SH-SY5Y (cell line): ENCODE results near the gene LCN15.

Experiments used
- GATA2 ChIP-seq: IDR thresholded peaks from 2 replicates; pipeline ENCODE4 v1.6.1; 2011; ENCODE audit warnings: mild to moderate bottlenecking, low read depth, low read length
- GATA3 ChIP-seq: IDR thresholded peaks from 2 replicates; pipeline ENCODE4 v1.6.1; 2011; ENCODE audit warnings: low read depth, mild to moderate bottlenecking, low read length, moderate library complexity

LCN15 gene

DNA sequence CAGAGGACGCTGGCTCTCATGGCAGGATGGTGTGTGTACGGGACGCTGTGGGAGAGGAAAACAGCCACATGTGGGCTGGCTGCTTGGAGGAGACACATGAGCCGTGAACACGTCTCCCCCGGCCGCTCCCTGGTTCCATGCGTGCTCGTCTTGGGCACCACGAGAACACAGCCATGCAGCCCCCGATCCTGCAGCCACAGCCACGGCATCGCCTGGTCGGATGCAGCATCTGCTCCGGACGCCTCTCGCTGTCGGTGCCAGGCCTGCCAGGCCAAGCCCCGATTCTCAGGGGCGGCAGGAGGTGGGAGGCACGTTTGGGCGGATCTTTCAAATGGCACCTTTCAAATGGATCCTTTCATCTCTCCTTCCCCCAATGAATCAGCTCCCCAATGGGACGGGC is 24.8 kb downstream of the LCN15 start:
- TF ChIP-seq GATA3 (no peak), GATA2 (no peak)

GRCh38 chr9:136738960-136739359 is 25.4 kb downstream of the LCN15 start:
- TF ChIP-seq GATA3 (no peak), GATA2 (no peak)

DNA sequence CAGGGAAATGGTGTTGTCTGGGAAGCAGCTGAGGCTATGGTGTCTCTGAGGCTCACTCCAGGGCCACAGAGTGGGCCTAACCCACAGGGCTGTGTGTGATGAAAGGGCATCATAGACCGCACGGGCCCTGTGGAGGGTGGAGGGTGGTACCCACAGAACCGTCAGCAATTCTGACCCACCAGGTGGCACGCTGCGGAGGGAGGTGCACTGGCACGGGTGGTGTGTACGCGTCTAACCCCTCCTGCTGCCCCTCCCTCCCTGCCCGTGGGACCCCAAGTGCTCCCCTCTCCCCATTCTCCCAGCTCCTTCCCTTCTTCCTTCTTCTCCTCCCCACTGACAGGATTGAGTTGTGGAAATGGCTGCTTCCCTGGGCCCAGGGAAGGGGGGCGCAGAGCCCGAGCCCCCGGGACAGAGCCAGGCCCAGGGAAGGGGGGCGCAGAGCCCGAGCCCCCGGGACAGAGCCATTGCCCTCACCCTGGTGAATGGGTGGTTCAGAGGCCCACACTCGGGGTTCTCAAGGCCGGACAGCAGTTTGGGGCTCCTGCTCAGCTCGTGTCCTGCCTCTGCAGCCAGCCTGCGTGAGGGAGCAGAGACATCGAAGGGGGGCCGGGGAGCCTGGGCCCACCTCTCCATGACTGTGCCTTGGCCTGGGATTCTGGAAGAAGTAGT is 28.4 kb downstream of the LCN15 start:
- no peak for TF ChIP-seq GATA2
- TF ChIP-seq GATA3: no peak

DNA sequence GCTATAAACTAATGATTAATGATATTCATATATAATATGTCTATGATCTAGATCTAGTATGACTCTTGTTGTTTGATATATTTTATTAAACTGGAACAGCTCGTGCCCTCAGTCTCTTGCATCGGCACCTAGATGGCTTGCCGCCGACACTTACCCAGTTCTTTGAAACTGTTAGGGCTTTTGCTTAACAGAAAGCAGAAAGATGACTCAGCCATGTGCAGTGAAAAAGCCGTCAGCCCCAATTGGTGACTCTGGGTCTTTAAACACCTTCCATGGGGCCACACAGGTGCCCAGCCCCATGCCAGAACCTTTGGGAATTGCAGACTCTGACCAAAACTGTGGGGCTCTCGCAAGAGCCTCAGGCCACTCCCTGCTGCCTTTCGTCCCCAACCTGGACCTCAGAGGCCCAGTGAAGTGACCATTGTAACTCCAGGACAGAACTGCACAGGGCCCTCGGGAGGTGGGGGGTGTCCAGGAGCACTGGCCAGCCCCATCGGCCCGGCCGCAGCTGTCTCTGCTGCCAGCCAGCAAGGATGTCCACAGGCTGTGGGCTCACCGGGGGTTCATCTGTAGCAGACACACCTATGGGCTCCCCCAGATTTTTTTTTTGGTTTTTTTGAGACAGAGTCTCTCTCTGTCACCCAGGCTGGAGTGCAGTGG is 29.4 kb downstream of the LCN15 start:
- TF ChIP-seq GATA2: no peak
- TF ChIP-seq GATA3: no peak

DNA sequence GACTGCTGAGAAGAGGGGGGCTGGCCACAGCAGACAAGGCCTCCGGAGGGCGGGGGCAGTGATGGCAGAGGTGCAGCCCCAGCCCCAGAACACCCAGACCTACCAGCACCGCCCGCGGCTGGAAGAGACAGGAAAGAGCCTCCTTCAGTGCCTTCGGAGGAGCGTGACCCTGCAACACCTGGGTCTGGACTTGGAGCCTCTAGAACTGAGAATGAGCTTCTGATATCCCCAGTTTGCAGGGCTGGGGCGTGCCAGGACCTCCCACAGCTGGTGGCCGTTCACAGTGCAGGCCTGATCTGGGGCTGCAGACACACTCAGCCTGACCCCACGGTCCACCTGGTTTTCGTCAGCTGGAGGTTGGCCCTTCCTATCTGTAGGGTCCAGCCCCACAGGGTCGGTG is 30.7 kb downstream of the LCN15 start:
- TF ChIP-seq GATA3 (no peak), GATA2 (no peak)

DNA sequence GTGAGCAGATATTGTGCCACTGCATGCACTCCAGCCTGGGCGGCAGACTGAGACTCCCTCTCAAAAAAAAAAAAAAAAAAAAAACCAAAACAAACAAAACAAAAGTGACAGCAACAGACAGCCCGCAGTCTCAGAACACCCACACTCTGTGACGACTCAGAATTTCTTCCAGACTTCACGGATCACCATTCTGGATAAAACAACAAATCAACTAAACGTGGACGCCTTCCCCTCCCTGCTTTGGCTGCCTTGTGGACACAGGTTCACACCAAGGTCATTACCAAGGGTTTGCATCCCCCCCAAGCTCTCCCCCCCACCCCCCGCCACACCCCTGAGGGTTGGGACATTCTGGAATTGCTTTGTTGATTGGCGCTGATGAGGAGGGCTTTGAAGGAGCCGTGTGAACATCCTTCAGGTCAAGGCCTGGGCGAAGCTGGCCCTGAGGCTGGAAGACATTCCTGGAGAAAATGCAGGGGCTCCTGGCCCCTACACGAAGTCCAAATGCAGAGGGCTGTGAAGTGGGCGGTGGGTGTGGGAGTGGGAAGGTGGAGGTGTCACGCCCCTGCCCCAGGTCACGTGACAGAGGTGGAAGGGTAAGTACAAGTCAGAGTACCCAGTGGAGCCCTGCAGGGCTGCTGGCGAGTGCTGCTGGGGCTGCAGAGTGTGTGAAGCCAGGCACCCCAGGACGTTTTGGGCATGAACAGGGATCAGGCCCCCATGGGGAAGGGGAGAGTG is 31.7 kb downstream of the LCN15 start:
- TF ChIP-seq GATA3: no peak
- no peak for TF ChIP-seq GATA2

DNA sequence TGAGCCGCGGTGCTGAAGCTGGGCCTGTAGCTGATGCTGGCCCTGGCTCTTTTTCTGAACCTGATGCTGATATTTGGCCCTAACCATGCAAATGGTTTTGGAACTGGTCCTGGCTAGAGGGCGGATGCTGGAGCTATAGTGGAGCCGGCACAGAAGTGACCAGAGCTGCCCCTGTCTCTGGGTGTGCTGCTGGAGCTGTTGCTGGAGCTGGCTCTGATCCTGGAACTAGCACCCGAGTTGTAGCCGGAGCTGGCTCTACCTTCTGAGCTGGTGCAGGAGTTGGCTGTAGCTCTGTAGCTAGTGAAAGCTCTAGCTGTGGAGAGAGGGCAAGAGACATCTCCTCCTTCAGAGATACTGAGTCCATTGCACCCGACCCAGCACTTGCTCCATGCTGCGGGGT is 34.4 kb downstream of the LCN15 start:
- TF ChIP-seq GATA2 (no peak), GATA3 (no peak)

- TF ChIP-seq GATA2 (no peak), GATA3 (no peak)
Measured at GRCh38 chr9:136729144-136729543, 35.2 kb downstream of the LCN15 start.

DNA sequence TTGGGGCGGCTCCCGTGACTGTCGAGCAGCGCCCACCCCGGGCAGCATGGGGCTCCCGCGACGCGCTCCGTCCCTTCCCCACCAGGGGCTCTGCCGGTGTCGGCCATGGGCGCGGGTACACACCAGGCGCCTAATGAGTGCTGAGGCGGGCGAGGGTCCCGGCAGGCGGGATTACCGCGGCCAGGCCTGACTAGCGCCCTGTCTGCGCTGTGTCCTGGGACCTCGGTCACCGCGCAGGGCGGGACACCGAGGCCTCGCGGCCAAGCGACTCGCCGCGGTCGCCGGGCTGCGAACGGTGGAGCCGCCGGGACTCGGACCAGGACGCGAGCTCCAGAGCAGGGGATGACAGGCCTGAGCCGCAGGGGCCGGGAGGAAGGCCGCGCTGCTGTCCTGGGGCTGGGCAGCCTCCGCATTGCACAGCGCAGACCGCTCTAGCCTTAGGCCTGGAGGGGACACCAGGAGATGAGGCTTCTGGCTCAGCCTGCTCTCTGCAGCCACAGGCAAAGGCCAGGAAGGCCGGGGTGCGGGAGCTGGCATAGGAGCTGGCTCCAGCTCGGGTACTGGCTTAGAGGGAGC is 35.7 kb downstream of the LCN15 start:
- no peak for TF ChIP-seq GATA2
- TF ChIP-seq GATA3: no peak

GRCh38 chr9:136728080-136728547 is 36.2 kb downstream of the LCN15 start:
- no peak for TF ChIP-seq GATA2
- TF ChIP-seq GATA3: no peak

DNA sequence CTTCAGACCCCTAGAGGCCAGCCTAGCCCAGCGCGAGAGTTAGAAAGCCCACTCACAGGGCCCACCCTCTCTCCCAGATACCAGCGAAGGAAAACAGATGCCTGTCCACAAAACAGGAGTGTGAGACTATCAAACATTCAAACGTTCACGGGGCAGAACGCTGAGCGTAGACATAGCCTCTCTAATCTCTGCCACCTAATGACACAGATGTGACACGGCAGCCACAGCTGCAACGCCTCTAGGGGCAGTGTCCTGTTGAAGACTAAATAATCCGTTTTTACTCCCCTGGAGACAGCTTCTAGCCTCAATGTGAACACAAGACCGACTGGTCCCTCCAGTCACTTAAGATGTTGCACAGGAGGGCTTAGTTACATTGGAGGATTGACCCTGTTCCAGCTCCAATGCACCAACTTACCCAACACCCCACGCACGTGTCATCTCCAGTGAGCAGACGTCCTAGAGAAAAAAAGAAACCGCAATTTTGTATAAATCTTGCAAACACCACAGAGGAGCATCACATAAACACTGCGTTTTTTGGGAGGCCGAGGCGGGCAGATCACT is 37.6 kb downstream of the LCN15 start:
- no peak for TF ChIP-seq GATA2
- TF ChIP-seq GATA3: no peak

- TF ChIP-seq GATA2 (no peak), GATA3 (no peak)
Measured at GRCh38 chr9:136726118-136726517, 38.2 kb downstream of the LCN15 start.

- TF ChIP-seq GATA3: no peak
- TF ChIP-seq GATA2: no peak
Measured at GRCh38 chr9:136725612-136726011, 38.7 kb downstream of the LCN15 start.

DNA sequence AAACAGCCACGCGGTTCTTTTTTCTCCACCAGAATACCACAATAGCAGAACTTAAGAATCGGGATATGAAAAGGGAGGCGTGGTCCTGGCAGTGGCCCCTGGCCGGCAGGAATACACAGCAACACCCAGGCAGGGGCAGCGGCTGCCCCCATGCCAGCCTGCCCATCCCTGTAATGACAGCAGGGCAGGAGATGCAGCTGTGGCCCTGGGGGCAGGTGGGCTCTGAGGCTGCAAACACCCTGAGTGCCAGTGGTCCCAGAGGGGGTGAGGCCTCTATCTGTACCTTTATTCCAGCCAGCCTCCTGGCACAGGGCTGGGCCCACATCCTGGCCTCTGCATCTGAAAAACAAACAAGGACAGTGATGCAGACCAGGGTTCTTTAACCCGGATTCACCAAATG is 39.5 kb downstream of the LCN15 start:
- no peak for TF ChIP-seq GATA2
- no peak for TF ChIP-seq GATA3

DNA sequence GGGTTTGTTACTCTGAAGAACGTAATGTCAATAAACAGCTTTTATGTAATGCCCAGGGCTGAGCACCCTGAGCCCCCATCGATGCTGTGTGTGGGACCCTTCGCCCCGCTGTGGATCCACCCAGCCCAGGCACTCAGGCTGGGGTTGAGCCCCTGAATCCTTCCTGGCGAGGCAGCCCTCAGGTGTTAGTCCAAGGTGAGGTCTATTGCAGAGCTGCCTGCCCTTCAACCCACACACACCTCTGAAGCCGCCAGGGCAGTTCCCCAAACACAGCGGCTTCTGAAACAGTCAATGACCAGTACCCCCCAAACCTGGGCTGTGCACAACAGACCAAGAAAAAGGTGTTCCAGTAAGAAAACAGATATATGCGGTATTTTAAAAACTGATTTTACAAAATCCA is 40.3 kb downstream of the LCN15 start:
- TF ChIP-seq GATA2 (no peak), GATA3 (no peak)

GRCh38 chr9:136723362-136723976 is 40.8 kb downstream of the LCN15 start:
- no peak for TF ChIP-seq GATA3
- TF ChIP-seq GATA2: no peak
